ENCODE measurements around the gene KLHL29.

KLHL29 gene

DNA sequence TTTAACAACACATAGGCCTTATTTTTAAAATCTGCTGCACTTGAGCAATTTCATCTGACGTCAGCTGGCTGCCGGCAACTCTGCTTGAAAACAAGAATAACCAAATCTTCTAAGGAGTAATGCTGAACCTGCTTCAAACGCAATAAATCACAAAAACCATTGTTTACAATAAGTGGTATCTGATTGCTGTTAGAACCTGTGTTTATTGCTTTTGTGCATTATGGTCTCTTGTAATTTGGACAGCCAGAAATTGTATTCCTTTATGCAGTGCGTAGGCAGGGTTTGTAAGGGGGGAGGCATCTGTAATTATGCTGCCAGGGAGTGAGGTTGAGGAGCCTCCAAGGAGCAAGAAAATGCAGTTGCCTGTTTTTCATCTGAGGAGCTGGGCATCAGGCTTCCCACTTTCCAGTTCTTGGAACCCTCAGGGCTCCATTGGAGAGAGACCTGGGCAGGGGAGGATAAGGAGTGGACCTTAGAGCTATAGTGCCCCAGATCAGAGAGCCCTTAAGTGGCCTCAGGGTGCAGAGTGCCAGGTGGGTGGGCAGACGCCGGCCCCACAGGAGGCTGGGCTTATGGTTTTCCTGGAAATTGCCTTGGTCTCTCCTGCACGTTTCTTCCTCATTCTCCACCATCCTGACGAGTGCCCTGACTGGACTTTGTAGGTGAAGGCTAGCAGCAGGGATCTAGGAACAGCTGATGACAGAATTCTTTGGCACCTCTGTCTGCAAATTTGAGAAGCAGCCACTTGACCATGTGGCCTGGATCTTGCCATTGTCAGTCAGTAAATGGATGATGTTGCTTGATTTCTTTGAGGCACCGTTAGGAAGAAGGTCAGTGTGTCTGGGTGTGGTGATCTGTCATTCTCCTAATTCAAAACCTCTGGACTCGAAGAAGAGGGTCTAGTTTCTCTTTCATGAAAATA lies 129.2 kb downstream of the KLHL29 start:
- Histone ChIP-seq H3K36me3 (ENCODE audit: control insufficient read depth in 2 of 2, insufficient read depth in 2 of 2, low read length in 2 of 2) (no peaks in the 10 kb centered on the region), H3K27ac (ENCODE audit: low read depth in 2 of 2, low read length in 2 of 2) (no peak overlapping the region), H3K27me3 (ENCODE audit: control insufficient read depth in 2 of 2, insufficient read depth in 2 of 2, low read length in 2 of 2) (no peaks in the 10 kb centered on the region), H3K4me3 (ENCODE audit: low read length in 2 of 2) (peak overlapping the region in 1 of 2 donors; percentile 51), H3K4me1 (ENCODE audit: control insufficient read depth in 2 of 2, insufficient read depth in 2 of 2, low read length in 2 of 2) (peaks cover 0 to 7% of the 10 kb centered on the region in 2 donors), H3K9me3 (ENCODE audit: control insufficient read depth in 2 of 2, low read length in 2 of 2) (no peaks in the 10 kb centered on the region), H3K9ac (ENCODE audit: low read depth in 1 of 2, low read length in 2 of 2) (no peak overlapping the region)

DNA sequence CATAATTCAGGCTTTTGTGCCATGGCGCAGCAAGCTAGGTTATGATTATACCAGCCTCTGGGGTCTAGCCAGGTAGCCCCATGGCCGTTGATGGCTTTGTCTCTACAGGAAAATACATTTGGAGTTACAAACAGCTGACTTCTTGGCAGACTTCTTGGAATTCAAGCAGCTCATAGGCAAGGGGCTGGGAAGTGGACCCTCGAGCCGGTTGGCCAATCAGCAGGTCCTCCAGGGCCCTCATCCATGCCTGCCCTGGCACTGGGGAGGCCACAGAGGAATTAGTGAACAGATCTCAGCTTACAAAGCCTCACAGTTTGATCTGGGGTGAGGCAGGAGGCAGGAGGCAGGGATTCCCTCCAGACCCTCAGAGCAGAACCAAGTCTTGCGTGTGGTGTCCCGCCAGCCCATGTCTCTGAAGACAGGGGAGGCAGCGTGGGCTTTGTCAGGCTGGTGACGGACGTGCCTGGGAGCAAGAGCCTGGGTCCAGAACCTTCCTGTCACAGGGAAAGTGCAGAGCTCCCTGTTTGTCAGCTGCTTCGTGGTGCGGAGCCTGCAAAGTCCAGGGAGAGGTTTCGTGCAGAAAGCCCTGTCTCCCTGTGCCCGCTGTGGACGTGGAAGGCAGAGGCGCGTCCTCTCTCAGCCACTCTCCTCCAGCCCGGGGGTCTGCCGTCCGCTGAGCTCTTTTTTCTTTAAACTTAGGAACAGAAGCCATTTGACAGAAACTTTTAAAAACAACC lies 131.7 kb downstream of the KLHL29 start:
- no peaks in the 10 kb centered on the region for H3K9me3 ChIP-seq (ENCODE audit: control insufficient read depth in 2 of 2, low read length in 2 of 2)
- no peak overlapping the region for H3K9ac ChIP-seq (ENCODE audit: low read depth in 1 of 2, low read length in 2 of 2)
- H3K4me3 ChIP-seq (ENCODE audit: low read length in 2 of 2) = no peak overlapping the region
- H3K27ac ChIP-seq (ENCODE audit: low read depth in 2 of 2, low read length in 2 of 2) = no peak overlapping the region
- H3K27me3 ChIP-seq (ENCODE audit: control insufficient read depth in 2 of 2, insufficient read depth in 2 of 2, low read length in 2 of 2) = no peaks in the 10 kb centered on the region
- no peaks in the 10 kb centered on the region for H3K36me3 ChIP-seq (ENCODE audit: control insufficient read depth in 2 of 2, insufficient read depth in 2 of 2, low read length in 2 of 2)
- peaks cover 0 to 7% of the 10 kb centered on the region in 2 donors for H3K4me1 ChIP-seq (ENCODE audit: control insufficient read depth in 2 of 2, insufficient read depth in 2 of 2, low read length in 2 of 2)

DNA sequence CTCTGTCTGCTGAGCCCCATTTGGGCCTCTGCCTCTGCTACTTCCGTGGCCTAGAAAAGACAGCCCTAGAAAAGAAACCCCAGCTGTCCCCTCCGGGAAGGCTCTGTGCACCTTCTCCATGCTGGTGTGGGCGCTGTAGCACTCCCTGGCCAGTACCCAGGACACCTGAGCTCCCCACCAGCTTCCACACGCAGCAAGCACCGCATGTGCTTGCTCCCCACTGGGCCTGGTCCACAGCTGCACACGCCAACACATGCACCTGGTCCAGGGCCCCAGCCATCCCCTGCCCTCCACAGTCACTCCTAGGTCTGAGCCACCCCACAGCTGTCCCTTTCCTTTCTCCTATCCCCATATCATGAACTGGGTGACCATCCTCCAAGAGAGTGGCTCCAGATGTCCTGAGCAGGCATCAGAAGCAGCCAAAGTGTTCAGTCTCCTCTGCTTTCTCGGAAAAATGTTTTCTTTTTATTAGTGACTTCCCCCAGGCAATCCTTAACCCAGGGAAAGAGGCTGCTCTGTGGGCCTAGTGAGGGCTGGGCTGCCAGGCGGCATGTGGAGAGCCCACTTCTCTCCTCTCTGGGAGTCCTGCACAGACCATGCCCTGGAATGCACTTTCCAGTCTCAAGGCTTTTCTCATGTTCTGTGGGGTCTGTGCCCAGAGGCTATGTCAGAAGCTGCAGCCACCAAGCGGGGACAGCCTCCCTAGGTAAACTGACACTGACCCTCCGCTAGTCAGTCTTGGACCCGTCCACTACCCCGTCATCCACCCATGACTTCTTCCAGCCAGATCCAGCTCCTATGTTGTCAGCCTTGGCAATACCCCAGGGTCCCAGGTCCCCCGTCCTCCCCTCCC lies 133.7 kb downstream of the KLHL29 start:
- Histone ChIP-seq H3K4me1 (ENCODE audit: control insufficient read depth in 2 of 2, insufficient read depth in 2 of 2, low read length in 2 of 2) (peaks cover 0 to 2% of the 10 kb centered on the region in 2 donors), H3K27ac (ENCODE audit: low read depth in 2 of 2, low read length in 2 of 2) (no peak overlapping the region), H3K9me3 (ENCODE audit: control insufficient read depth in 2 of 2, low read length in 2 of 2) (no peaks in the 10 kb centered on the region), H3K36me3 (ENCODE audit: control insufficient read depth in 2 of 2, insufficient read depth in 2 of 2, low read length in 2 of 2) (no peaks in the 10 kb centered on the region), H3K4me3 (ENCODE audit: low read length in 2 of 2) (no peak overlapping the region), H3K9ac (ENCODE audit: low read depth in 1 of 2, low read length in 2 of 2) (no peak overlapping the region), H3K27me3 (ENCODE audit: control insufficient read depth in 2 of 2, insufficient read depth in 2 of 2, low read length in 2 of 2) (no peaks in the 10 kb centered on the region)

DNA sequence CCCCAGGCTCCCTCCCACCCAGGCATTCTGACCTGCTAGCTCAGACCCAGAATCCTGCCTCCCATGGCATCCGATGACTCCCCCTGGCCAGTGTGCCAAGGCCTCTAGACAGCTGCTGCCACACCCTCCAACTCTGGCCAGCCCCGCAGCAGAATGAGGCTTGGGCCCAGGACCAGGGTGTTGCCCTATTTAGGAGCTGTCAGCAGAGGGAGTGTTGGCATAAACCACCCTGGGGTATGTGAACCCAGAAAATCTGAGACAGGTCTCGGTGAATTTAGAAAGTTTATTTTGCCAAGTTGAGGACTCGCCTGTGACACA lies 134.3 kb downstream of the KLHL29 start:
- peaks cover 0 to 2% of the 10 kb centered on the region in 2 donors for H3K4me1 ChIP-seq (ENCODE audit: control insufficient read depth in 2 of 2, insufficient read depth in 2 of 2, low read length in 2 of 2)
- no peaks in the 10 kb centered on the region for H3K36me3 ChIP-seq (ENCODE audit: control insufficient read depth in 2 of 2, insufficient read depth in 2 of 2, low read length in 2 of 2)
- no peak overlapping the region for H3K4me3 ChIP-seq (ENCODE audit: low read length in 2 of 2)
- H3K9me3 ChIP-seq (ENCODE audit: control insufficient read depth in 2 of 2, low read length in 2 of 2) = no peaks in the 10 kb centered on the region
- no peaks in the 10 kb centered on the region for H3K27me3 ChIP-seq (ENCODE audit: control insufficient read depth in 2 of 2, insufficient read depth in 2 of 2, low read length in 2 of 2)
- H3K9ac ChIP-seq (ENCODE audit: low read depth in 1 of 2, low read length in 2 of 2) = no peak overlapping the region
- H3K27ac ChIP-seq (ENCODE audit: low read depth in 2 of 2, low read length in 2 of 2) = no peak overlapping the region

DNA sequence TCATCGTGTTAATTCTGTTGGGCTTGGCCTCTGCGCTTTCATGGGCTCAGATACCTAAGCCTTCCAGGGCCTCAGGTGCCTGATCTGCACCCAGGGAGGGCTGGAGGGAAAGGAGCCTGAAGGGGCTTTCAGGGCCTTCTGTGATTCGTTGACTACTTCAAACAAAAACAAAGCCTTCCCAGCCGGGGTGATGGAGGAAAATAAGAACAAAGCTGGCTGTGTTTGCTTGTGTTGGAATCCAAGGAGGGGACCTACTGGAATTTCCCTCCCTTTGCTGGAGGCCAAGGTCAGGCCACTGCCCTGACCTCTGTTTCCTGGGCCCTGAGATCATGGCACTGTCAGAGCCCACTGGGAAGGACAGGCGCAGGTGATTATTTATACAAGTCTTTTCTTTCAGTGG lies 135.3 kb downstream of the KLHL29 start:
- peaks cover 0 to 2% of the 10 kb centered on the region in 2 donors for H3K4me1 ChIP-seq (ENCODE audit: control insufficient read depth in 2 of 2, insufficient read depth in 2 of 2, low read length in 2 of 2)

DNA sequence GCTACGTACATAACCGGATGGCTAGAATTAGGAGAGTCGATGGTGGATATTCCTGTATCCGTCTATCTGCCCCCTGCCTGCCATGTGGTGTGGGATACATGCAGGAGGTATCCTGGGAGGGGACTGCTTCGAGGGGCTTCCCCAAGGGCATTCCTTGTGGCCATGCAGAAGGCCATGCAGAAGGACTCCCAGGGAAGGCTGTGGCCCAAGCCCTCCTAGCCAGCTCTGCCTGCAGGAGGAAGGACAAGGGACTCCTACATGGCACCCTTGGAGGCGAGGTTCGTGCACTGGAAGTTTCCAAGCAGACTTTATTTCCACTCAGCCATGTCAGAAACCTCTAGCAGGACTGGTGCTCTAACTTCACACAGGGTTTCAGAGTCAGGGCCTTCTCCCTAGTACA lies 136.1 kb downstream of the KLHL29 start:
- H3K27me3 ChIP-seq (ENCODE audit: control insufficient read depth in 2 of 2, insufficient read depth in 2 of 2, low read length in 2 of 2) = no peaks in the 10 kb centered on the region
- H3K36me3 ChIP-seq (ENCODE audit: control insufficient read depth in 2 of 2, insufficient read depth in 2 of 2, low read length in 2 of 2) = no peaks in the 10 kb centered on the region
- no peak overlapping the region for H3K27ac ChIP-seq (ENCODE audit: low read depth in 2 of 2, low read length in 2 of 2)
- H3K4me1 ChIP-seq (ENCODE audit: control insufficient read depth in 2 of 2, insufficient read depth in 2 of 2, low read length in 2 of 2) = peaks cover 0 to 2% of the 10 kb centered on the region in 2 donors
- H3K9ac ChIP-seq (ENCODE audit: low read depth in 1 of 2, low read length in 2 of 2) = no peak overlapping the region
- H3K4me3 ChIP-seq (ENCODE audit: low read length in 2 of 2) = no peak overlapping the region
- no peaks in the 10 kb centered on the region for H3K9me3 ChIP-seq (ENCODE audit: control insufficient read depth in 2 of 2, low read length in 2 of 2)

More for the DNA sequence above, 135.3 kb downstream of the KLHL29 start:
- no peak overlapping the region for H3K4me3 ChIP-seq (ENCODE audit: low read length in 2 of 2)
- no peaks in the 10 kb centered on the region for H3K36me3 ChIP-seq (ENCODE audit: control insufficient read depth in 2 of 2, insufficient read depth in 2 of 2, low read length in 2 of 2)
- no peaks in the 10 kb centered on the region for H3K9me3 ChIP-seq (ENCODE audit: control insufficient read depth in 2 of 2, low read length in 2 of 2)
- H3K27me3 ChIP-seq (ENCODE audit: control insufficient read depth in 2 of 2, insufficient read depth in 2 of 2, low read length in 2 of 2) = no peaks in the 10 kb centered on the region
- H3K9ac ChIP-seq (ENCODE audit: low read depth in 1 of 2, low read length in 2 of 2) = no peak overlapping the region
- no peak overlapping the region for H3K27ac ChIP-seq (ENCODE audit: low read depth in 2 of 2, low read length in 2 of 2)

DNA sequence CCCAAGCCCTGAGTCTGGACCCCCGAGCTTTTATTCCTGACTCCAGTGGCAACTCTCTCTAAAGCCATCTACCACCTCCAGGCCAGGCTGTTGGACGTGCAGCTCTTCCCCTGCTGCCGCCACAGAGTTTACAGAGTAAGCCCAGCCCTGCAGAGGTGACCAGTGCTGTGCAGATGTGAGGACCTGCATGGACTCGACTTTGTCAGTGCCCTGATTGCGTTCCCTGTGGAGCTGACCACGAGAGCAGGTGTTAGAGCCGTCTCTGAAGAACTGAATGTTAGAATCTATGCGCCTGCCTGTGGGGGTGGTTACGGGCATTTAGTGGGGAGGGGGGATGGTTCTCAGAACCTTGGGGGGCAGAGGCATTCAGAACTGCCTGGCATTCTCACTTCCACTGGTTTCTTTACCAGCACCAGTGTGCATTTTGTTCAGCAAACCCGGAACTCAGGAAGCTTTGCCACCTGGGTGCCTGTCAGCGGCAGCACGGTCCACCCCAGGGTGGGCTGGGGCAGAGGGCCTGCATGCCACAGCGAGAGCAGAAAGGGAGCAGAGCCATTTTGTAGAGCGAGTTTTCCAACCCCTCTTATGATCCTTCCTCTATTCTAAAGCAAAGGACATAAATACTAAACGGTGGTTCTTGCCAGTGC lies 137.9 kb downstream of the KLHL29 start:
- Histone ChIP-seq H3K9ac (ENCODE audit: low read depth in 1 of 2, low read length in 2 of 2) (no peak overlapping the region), H3K27ac (ENCODE audit: low read depth in 2 of 2, low read length in 2 of 2) (peak overlapping the region in 1 of 2 donors; percentile 13)

DNA sequence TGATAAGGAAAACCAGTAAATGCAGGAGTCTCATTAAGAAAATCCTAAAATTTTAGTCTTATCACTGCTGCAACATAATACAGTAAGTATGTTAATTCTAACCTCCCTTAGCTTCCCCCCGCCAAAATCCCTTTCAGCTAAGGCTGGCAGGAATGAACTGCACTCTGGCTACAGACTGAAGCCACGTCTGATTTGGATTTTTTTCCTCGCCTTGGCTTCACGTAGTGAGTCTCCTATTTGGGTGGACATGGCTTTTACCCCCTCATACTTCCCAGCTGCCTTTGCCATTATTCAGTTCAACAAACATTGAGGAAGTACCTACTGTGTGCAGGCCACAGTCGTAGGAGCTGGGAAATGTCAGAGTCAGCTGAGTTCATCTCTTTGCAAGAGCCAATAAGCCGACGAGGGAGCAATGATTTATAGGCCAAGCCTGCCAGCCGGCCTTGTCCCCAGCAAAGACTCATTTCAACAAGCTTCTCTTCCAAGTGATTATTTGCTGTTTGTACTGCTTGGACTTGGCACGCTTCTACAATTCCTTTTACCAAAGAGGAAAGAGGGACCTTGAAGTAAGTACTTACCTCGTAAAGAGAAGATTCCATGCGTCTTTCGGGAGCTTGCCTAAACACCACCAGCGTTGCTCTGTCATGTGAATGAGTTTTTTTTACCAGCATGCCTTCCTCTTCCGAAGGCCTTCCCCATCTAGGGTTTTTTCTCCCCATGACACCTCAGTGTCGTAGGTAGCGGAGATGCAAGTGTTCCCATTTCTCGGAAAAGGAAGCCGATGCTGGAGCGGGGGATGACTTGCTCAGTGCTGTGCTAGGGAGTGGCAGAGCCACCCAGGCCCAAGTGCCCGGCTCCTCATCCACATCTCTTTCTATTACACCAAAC lies 138.6 kb downstream of the KLHL29 start:
- H3K4me3 ChIP-seq (ENCODE audit: low read length in 2 of 2) = no peak overlapping the region
- H3K9ac ChIP-seq (ENCODE audit: low read depth in 1 of 2, low read length in 2 of 2) = no peak overlapping the region
- H3K27me3 ChIP-seq (ENCODE audit: control insufficient read depth in 2 of 2, insufficient read depth in 2 of 2, low read length in 2 of 2) = no peaks in the 10 kb centered on the region
- no peaks in the 10 kb centered on the region for H3K9me3 ChIP-seq (ENCODE audit: control insufficient read depth in 2 of 2, low read length in 2 of 2)
- H3K27ac ChIP-seq (ENCODE audit: low read depth in 2 of 2, low read length in 2 of 2) = peak overlapping the region in 1 of 2 donors; percentile 38
- peaks cover 0 to 2% of the 10 kb centered on the region in 2 donors for H3K4me1 ChIP-seq (ENCODE audit: control insufficient read depth in 2 of 2, insufficient read depth in 2 of 2, low read length in 2 of 2)
- no peaks in the 10 kb centered on the region for H3K36me3 ChIP-seq (ENCODE audit: control insufficient read depth in 2 of 2, insufficient read depth in 2 of 2, low read length in 2 of 2)

More for the DNA sequence above, 137.9 kb downstream of the KLHL29 start:
- no peaks in the 10 kb centered on the region for H3K9me3 ChIP-seq (ENCODE audit: control insufficient read depth in 2 of 2, low read length in 2 of 2)
- no peaks in the 10 kb centered on the region for H3K27me3 ChIP-seq (ENCODE audit: control insufficient read depth in 2 of 2, insufficient read depth in 2 of 2, low read length in 2 of 2)
- H3K4me3 ChIP-seq (ENCODE audit: low read length in 2 of 2) = no peak overlapping the region
- H3K4me1 ChIP-seq (ENCODE audit: control insufficient read depth in 2 of 2, insufficient read depth in 2 of 2, low read length in 2 of 2) = peaks cover 0 to 2% of the 10 kb centered on the region in 2 donors
- H3K36me3 ChIP-seq (ENCODE audit: control insufficient read depth in 2 of 2, insufficient read depth in 2 of 2, low read length in 2 of 2) = no peaks in the 10 kb centered on the region

DNA sequence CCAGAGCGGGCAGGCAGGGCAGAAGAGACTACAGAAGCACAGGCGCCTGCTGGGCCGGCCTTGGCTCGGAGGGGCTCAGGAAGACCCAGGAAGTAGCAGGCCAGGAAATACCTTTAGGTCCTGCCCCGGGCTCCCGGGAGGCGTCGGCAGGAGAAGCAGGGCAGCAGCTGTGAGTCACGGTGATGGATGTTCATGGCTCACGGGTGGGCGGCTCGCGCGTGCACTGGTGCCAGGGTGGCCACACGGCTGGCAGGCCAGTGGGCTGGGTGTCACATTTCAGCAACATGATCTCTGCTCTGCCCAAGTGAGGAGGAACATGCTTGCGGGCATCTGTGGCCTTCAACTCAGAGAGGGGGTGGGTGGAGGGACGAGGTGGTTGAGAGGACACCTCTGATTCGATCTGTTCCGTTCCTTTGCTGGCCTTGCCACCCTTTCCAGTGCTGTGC lies 139.3 kb downstream of the KLHL29 start:
- peak overlapping the region; percentile 29 to 38 for H3K27ac ChIP-seq (ENCODE audit: low read depth in 2 of 2, low read length in 2 of 2)
- H3K9me3 ChIP-seq (ENCODE audit: control insufficient read depth in 2 of 2, low read length in 2 of 2) = no peaks in the 10 kb centered on the region
- H3K4me3 ChIP-seq (ENCODE audit: low read length in 2 of 2) = no peak overlapping the region
- peaks cover 0 to 2% of the 10 kb centered on the region in 2 donors for H3K4me1 ChIP-seq (ENCODE audit: control insufficient read depth in 2 of 2, insufficient read depth in 2 of 2, low read length in 2 of 2)
- H3K36me3 ChIP-seq (ENCODE audit: control insufficient read depth in 2 of 2, insufficient read depth in 2 of 2, low read length in 2 of 2) = no peaks in the 10 kb centered on the region
- no peaks in the 10 kb centered on the region for H3K27me3 ChIP-seq (ENCODE audit: control insufficient read depth in 2 of 2, insufficient read depth in 2 of 2, low read length in 2 of 2)
- no peak overlapping the region for H3K9ac ChIP-seq (ENCODE audit: low read depth in 1 of 2, low read length in 2 of 2)
